ENCODE measurements around the gene CD44.

CD44 gene

DNA sequence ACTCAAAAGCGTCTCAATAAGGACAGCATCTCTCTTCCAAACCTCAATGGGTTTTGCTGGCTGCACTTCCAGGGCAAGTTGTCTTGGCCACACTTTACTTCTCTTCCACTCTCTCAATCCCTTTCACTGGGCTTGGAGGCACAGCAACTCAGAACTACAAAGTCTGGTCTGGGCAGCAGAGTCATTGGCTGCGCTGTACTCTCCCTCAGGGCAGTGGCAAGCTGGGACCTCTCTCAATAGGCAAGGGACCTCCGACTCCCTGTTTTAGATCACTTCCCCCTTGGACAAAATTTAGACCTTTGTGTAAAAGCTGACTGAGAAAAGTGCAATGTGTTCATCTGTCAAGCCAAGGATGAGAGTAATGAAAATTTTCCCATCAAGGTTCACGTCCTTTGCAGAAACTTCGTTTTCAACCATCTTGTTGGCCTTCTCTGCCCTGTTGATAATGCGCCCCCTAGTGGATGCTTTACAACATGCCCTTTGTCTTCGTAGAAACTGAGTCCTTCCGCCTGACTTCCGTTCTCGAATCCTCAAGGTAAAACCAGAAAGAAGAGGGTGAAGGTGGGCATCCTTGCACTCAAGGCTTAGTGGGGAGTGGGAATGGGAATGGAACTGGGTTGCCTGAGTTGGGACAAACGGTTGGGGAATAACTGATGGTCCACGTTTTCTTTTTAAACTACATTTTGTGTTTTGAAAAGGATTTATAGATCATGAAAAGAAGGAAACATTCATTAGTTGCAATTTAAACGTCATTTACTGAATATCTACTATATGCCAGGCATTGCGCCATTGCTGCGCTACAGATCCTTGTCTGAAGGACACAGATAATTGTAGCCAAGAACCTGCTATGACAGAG, 99.1 kb downstream of the CD44 start:
- DNase-seq (ENCODE audit: low read depth in 2 of 2), result peak in 1 of 2 donors; percentile 36

DNA sequence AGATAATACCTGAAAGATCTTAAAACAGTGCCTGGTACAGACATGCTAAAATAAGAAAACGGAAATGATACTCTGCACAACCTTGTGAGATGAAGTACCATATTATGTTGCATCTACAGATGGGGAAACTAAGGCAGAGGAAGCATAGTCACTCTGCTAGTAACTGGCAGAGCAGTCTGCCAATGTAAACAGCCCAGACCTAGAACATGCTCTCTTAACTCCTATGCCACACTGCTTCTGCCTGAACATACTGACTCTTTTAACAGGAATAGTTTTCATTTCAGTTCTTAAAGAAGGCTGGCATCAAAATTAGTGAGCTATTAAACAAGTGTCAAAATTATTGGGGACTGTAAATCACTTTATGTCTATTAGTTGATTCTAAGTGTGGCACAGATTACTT, 99.9 kb downstream of the CD44 start:
- no peak for DNase-seq (ENCODE audit: low read depth in 2 of 2)

DNA sequence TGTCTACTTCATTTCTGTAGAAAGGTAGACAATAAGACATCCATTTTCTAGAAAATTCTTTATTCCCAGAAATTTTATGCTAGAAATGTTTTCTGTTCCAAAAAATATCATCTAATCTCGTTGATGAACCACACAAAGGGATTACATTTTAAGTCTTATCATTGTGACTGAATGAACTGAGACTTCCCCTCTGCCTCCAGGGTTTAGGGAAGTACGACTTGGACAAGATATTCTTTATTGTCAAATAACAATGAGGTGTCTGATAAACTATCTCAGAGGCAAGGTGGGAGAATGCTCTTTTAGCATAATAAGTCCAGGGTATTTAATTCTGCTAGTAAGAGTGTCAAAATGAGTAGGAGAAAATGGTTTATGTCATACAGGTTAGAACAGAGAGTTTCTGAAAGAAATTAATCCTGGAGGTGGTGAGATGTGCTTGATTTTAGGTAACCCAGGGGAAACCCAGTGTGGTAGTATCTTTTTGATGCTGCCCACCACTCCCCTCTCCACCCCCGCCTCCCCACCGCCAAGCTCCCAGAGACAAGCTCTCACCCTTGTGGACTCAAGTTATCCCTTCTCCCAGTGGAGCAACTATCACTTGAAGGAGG, 100.6 kb downstream of the CD44 start:
- no peak for DNase-seq (ENCODE audit: low read depth in 2 of 2)

DNA sequence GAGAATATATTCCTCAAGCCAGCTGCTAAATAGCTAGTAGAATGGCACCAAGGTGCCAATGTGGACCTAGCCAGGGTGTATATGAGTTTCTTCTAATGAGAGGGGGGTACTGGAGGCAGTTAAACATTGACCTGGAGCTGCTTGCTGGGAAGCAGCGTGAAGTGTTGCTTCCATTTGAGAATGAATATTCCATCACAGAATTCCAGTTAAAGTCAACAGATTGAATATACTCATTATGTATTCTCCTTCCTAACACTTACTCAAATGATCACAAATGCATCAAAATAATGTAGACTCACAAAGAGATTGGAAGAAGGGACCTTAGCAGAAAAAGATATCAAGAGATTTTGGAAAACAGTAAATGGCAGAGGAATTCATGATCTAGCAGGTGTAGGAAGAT, 102.1 kb downstream of the CD44 start:
- no peak for DNase-seq (ENCODE audit: low read depth in 2 of 2)

DNA sequence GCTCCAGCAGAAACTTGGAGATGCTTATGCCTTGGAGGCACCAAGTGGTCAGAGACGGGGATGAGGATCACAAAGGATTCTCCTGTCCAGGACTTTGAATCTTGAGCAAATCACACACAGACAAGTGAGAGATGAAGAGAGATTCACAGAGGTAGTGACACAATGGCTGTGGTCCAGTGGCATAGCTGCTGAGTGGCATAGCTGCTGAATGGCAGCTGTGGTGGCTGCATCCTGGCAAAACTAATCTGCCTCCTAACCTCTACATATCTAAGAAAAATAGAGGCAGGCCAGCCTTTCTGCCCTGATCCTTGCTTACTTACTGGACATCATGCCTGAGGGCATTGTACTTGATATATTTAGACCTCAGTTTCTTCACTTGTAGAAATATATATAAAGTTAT, 102.6 kb downstream of the CD44 start:
- DNase-seq (ENCODE audit: low read depth in 2 of 2), result no peak

DNA sequence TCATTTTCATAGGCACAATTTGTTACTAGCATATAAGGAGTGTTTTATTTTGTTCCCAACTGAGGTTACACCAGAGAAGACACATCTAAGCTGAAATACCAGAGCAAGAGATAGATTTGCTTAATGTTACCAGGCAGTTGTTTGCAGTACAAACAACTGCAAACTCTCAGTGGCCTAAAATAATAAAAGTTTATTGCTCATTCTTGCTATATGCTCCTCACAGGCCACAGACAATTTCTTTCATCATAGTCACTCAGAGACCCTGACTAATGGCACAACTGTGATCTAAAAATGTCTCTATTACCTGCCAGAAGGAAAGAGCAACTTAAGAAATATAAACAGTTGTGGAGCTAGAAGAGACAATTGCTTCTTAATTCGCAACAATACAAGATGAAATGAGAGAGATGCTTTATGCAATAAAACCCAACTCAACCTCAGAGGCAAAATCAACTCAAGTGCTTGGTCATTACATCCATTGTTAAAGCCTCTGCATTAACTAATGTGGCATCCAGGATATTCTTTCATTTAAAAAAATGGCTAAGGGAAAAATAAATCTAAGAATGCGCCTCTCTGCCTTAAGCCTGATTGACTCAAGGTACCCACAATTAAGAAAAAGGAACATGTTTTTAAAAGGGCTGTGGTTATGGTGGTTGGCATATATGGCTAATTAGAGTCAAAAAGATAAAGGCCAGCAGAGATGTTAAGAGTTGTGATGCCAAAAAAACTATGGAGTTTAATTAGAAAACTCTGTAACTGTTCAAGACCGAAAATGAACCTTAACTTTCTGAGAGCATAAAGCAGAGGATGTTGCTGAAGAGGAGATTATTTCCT, 103.7 kb downstream of the CD44 start:
- no peak for DNase-seq (ENCODE audit: low read depth in 2 of 2)

DNA sequence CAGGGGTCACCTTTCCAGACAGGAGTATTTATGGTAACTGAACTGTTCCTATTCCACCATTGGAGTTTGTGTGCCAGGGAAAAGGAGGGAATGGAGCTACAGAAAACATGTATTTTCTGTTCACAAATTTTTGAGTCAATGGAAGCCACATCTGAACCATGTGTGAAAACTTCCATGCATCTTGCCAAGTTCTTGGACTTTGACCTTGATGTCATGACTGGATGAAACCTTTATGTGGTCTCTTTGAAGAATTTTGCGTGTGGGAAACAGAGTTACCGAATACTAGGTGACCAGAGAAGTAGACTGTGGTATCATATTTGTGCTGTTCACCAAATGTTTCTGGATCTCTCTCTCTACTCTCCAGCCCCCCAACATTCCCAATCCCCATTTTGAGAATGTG, 104.8 kb downstream of the CD44 start:
- DNase-seq (ENCODE audit: low read depth in 2 of 2), result no peak

DNA sequence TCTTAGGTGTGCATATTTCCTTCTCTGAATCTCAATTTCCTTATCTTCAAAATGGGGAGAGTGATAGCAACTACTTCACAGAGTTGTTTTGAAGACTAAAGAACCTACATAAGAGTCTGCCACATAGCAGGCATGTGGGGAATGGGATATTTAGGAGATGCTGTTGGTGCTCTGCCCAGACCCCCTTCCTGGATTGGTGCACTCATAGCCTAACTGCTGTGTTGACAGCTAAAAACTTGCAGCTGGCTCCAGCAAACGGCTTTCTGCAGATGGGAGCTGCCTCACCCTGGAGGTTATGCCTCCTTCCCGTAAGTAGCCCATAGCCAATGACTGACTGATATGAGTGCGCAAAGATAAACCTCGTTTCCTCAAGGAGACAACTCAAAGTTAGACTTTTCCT, 106.1 kb downstream of the CD44 start:
- no peak for DNase-seq (ENCODE audit: low read depth in 2 of 2)

DNA sequence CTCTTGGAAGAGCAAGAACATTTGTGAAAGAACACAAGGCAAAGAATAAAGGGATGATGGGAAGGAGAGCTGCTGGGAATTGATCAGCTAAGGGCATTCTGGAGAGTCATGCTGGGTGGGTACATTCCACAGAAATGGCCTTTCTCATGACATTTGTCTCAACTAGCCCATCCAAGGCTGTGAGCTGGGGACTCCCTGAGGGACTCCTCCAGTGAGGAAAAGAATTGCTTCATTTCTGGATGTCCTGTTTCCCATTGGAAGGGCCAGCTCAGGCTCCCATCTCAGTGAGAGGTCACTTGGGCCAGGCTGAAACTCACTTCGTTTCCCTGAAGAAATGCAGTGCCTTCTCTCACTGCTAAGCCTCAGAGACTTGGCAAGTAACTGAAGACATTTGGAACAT, 106.8 kb downstream of the CD44 start:
- no peak for DNase-seq (ENCODE audit: low read depth in 2 of 2)

DNA sequence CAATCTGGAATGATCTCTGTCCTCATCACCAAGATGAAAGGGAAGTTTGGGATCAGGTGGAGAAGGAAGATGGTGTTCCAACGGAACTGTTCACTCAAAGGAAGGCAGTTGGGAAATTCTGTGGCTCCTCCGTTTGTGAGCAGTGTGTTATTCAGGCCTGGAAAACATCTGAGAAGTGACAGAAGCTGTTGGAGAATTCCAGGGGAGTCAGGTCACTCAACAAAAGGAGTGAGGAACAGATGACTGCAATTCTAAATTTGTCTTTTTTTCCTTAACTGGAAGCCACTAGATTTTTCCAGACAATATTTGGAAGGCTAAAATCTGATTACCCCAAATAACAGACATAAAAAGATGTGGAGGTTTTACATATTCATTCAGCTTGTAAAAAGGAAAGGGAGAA, 107.8 kb downstream of the CD44 start:
- no peak for DNase-seq (ENCODE audit: low read depth in 2 of 2)

DNA sequence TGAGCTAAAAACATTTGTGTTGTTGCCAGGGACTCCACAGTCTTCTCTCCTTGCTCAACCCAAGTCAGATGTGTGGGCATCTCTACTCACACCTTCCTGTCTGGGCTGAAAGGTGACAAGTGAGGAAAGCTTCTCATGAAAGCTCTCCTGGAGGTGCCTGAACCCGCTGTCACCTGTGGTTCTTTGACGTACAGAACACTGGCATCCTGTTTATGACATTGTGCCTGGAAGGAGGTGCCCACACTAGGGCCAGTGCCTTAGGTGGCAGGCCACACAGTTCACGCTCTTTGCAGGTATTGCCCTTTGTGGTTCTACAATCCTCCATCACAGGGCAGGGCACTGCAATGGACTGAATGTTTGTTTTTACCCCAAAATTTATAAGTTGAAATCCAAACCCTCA, 108.5 kb downstream of the CD44 start:
- peak; percentile 38 to 56 for DNase-seq (ENCODE audit: low read depth in 2 of 2)

DNA sequence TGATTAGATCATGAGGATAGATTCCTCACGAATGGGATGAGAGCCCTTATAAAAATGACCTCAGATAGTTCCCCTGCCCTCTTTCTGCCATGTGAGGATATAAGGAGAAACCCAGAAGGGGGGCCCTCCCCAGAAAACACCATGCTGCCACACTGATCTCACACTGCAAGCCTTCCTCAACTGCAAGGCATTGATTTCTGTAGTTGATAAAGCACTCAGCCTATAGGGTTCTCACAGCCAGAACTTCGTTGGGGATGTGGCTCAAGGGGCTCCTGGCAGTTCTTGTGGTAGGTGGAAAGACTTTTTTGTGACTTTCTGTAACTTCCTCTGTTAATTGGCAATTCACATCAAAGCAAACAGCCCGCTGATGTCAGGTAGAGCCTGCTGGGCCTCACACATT, 108.9 kb downstream of the CD44 start:
- DNase-seq (ENCODE audit: low read depth in 2 of 2), result no peak

DNA sequence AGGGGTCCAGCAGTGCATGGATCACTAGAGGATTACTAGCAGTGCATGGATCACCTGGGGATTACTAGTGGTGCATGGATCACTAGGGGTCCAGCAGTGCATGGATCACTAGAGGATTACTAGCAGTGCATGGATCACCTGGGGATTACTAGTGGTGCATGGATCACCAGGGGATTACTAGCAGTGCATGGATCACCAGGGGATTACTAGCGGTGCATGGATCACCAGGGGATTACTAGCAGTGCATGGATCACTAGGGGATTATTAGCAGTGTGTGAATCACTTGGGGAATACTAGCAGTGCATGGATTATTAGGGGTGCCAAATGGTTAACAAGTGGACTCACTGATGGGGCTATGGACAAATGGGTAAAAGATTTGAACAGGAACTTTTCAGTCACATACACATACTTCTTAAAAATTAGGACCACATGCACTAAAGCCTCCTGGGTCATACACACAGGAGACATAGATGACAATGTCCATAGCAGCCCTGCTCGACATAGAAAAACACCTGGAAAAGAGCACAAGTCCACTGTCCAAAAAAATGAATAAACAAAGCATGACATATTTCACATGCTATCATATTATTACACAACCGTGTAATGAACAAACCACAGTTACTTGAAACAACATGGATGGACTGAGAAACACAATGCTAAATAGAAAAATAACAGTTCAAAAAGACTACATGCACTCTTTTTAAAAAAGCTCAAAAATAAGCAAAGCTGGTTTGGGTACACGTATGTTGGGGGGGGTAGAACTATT, 109.8 kb downstream of the CD44 start:
- DNase-seq (ENCODE audit: low read depth in 2 of 2), result no peak

DNA sequence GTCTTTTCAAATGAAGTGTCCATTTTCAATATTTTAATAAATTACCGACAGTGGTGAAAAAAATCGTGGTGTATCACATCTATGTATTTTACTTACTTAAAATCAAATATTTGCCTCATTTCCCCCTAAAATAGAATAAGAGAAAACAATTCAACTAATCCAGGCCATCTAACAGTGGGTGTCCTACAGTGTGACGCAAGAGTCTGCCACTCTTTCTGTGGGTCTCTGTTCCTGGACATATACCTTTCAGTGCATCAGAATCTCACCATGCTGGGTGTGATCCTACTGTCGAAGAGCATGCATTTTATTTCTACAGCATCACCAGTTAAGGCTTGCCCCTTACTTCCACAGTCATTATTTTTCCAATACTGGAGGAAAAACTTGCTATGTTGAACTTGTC, 111.2 kb downstream of the CD44 start:
- no peak for DNase-seq (ENCODE audit: low read depth in 2 of 2)

DNA sequence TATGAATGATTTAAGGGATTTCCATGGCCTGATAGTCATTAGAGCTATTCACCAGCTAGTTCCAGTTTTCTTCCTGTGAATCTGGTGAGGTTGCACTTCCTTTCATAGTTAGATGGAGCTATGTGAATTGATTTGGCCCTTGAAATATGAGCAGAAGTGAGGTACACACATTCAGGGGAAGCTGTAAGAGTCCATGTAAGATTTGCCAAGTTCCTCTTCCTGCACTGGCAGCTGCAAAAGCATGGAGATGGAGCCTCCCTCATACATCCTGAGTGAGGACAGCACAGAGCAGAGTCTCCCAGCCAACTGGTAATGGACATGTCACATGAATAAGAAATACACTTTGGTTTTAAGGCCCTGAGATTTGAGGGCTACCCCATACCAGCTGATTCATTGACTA, 111.7 kb downstream of the CD44 start:
- no peak for DNase-seq (ENCODE audit: low read depth in 2 of 2)

DNA sequence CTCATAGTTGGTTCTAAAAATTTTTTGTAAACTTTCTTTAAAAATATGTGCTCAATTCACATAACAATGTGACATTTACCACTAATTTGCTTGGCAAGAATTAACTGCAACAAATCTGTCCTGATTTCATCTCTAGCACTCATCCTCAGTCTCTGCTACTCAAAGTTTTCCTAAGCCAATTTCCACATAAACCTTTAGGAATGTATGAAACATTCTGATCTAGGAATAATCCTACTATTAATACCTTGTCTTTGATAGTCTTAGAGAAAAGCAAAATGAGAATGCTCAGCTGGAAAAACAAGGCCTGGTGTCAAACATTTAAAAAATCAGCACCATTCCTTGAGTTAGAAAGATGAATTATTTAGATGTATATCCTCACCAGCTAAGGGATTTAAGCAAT, 114.3 kb downstream of the CD44 start:
- no peak for DNase-seq (ENCODE audit: low read depth in 2 of 2)

DNA sequence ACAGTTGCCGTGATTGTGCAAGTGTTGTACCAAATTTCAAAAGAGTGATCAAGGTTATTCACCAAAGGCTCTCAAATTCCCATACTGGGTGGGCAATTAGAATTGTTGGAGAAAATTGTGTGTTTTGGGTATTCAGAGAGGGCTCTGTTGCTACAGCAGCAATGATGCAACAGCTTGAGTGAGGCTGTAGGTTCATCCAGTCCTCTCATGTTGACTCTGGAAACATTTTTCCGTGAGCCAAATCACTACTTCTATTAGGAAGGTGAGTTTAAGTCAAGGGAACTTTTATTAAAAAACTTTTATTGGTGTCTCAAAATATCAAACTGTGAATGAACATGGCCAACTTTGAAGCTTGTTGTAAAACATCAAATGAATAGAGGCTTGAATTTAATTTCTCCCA, 116.5 kb downstream of the CD44 start:
- DNase-seq (ENCODE audit: low read depth in 2 of 2), result no peak

DNA sequence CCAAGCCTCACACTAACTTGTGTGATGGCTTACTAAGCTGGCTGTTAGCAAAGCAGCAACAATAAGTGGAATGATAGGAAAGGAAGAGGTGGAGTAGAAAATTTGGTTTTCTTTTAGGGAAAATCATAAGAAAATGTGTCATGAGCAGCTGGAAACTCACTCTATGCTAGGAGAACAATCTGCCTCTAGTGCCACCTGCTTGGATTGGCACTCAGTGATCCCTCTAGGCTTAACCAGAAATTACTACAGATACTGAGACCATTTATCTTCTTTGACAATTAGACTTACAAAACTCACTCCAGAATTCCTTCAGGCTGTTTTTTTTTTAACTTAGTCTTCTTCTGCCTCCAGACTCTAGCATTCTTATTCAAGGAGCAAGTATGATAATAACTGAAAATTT, 117.3 kb downstream of the CD44 start:
- DNase-seq (ENCODE audit: low read depth in 2 of 2), result no peak

DNA sequence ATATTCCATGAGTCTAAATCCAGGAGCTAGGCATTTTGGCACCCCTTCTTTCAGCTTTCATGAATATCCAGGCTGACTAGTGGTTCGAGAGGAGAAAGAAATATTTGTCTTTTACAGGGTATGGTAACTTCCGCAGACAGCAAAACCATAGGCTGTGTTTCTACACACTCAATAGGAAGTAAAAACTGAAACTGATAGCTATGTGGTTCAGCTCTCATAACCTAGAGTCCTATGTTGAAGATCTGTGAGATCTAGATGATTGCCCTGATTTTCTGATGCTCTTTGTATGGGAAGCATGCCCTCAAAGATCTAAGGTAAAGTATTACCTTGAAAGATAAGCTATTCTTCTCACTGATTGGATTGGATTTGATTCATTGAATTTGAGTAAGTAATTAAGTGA, 118.3 kb downstream of the CD44 start:
- DNase-seq (ENCODE audit: low read depth in 2 of 2), result no peak

DNA sequence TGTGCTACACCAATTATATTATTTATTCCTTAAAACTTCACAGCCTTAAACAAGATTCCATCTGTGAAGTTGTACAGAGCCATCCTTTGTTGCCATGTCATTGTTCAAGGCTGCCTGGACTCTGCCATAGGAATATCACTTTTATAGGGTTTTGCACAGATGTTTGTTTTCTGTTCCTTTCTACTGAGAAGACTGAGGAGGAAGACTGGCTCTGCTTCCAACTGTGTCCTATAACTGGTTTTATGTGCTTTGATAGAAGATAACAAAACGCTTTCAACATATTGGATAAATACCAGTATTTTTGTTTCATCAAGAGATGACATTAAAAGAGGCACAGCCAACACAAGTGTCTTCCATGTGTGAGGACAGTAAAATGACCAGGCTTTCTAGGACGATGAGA, 120.6 kb downstream of the CD44 start:
- DNase-seq (ENCODE audit: low read depth in 2 of 2), result no peak

DNA sequence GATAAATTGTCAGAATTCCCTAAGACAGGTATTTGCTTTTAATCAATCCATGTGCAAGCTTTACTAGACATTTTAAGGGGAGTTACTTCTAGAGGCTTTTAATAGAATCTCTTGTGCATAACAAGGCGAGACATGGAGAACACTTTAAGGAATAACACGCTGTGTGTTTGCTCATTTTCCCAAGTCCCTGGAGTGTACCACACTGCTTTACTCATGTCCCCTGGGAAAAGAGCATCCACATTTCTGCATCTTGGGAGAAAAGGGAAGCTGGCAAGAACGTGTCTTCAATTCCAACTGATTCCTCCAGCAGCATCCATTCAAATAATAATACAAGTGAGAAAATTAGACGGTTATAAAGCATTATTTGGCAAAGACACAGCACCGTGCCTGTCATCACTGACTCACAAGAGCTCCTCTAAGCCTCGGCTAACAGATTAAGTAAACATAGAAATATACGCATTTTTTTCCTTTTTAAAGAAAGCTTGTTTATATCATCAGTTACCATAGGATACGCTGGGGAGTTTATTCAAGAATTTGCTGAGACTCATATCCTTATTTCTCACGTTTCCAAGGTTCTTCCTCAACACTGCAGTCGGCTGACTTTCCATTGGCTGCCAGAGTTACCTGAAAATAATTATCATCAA, 121.5 kb downstream of the CD44 start:
- no peak for DNase-seq (ENCODE audit: low read depth in 2 of 2)

DNA sequence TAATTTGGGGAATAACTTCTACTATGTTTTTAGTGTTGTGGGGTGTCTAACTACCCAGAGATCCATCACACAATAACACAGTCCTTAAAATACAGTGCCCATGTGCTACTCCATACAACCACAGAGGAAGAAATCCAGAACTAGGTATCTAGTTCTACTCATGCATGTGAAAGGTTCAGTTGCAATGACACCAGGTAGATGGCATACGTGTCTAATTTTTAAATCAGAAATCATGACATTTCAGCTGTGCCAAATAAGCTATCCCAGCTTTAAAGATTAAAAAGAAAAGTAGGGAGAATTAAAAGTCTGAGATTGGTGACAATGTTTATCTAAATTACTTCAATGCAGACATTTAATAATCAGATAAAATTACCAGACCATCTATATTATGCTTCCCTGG, 122.2 kb downstream of the CD44 start:
- no peak for DNase-seq (ENCODE audit: low read depth in 2 of 2)
